Mesenchymal stem cell (in vitro differentiated cells and primary cell): ENCODE data around the gene CCDC3.

Experiments used
- DNase-seq: peaks from one replicate; pipeline ENCODE4 v3.0.0-alpha.2; 2013
- H2AFZ ChIP-seq: one replicate; pipeline ENCODE4 v1.6.1; 2013; ENCODE audit warnings: low read depth, mild to moderate bottlenecking, control low read depth, inconsistent platforms, low read length, moderate library complexity
- H2AK5ac ChIP-seq: 2 replicates; pipeline ENCODE4 v1.6.1; 2013; ENCODE audit warnings: low read length, moderate library complexity, mild to moderate bottlenecking, inconsistent platforms; ENCODE audit not compliant: severe bottlenecking
- H2BK120ac ChIP-seq: one replicate; pipeline ENCODE4 v1.6.1; 2013; ENCODE audit warnings: low read depth, mild to moderate bottlenecking, inconsistent platforms, low read length, moderate library complexity
- H2BK12ac ChIP-seq, 2 experiments: one replicate each; pipeline ENCODE4 v1.6.1; 2013; ENCODE audit warnings: inconsistent platforms in 2 of 2, low read length in 2 of 2, mild to moderate bottlenecking in 2 of 2, moderate library complexity in 2 of 2, control low read depth in 1 of 2
- H2BK15ac ChIP-seq: one replicate; pipeline ENCODE4 v1.6.1; 2013; ENCODE audit warnings: mild to moderate bottlenecking, low read depth, inconsistent platforms; ENCODE audit not compliant: poor library complexity, severe bottlenecking
- H2BK5ac ChIP-seq: 2 replicates; pipeline ENCODE4 v1.6.1; 2013; ENCODE audit warnings: low read depth, mild to moderate bottlenecking, low read length, control low read depth, inconsistent platforms; ENCODE audit not compliant: poor library complexity, severe bottlenecking
- H3K14ac ChIP-seq, 2 experiments: one replicate each; pipeline ENCODE4 v1.6.1; 2013; ENCODE audit warnings: inconsistent platforms in 2 of 2, low read length in 2 of 2, control low read depth in 1 of 2, mild to moderate bottlenecking in 1 of 2, moderate library complexity in 1 of 2
- H3K18ac ChIP-seq, 2 experiments: one replicate each; pipeline ENCODE4 v1.6.1; 2013; ENCODE audit warnings: inconsistent platforms in 2 of 2, low read length in 2 of 2, control low read depth in 1 of 2, low read depth in 1 of 2, mild to moderate bottlenecking in 1 of 2
- H3K23ac ChIP-seq, 2 experiments: one replicate each; pipeline ENCODE4 v1.6.1; 2013; ENCODE audit warnings: inconsistent platforms in 2 of 2, low read length in 2 of 2, mild to moderate bottlenecking in 2 of 2, moderate library complexity in 2 of 2, control low read depth in 1 of 2
- H3K27ac ChIP-seq: 2 replicates; pipeline ENCODE4 v1.5.1; 2013; ENCODE audit warnings: mild to moderate bottlenecking, moderate library complexity, low read length, control low read depth, inconsistent platforms; ENCODE audit not compliant: poor library complexity, severe bottlenecking
- H3K27me3 ChIP-seq, 2 experiments: 2 replicates each; pipeline versions ENCODE4 v1.6.1 to v1.7.0; 2013; ENCODE audit warnings: low read length in 2 of 2, mild to moderate bottlenecking in 2 of 2, moderate library complexity in 2 of 2, control low read depth in 1 of 2, inconsistent platforms in 1 of 2; ENCODE audit not compliant: control insufficient read depth in 1 of 2, insufficient read depth in 1 of 2
- H3K36me3 ChIP-seq, 2 experiments: 2 replicates each; pipeline versions ENCODE4 v1.6.1 to v1.7.0; 2013; ENCODE audit warnings: low read length in 2 of 2, control low read depth in 1 of 2, inconsistent platforms in 1 of 2, low read depth in 1 of 2, mild to moderate bottlenecking in 1 of 2; ENCODE audit not compliant: insufficient read depth in 2 of 2, control insufficient read depth in 1 of 2
- H3K4ac ChIP-seq, 2 experiments: one replicate each; pipeline ENCODE4 v1.6.1; 2013; ENCODE audit warnings: inconsistent platforms in 2 of 2, low read length in 2 of 2, mild to moderate bottlenecking in 2 of 2, moderate library complexity in 2 of 2, control low read depth in 1 of 2, low read depth in 1 of 2
- H3K4me1 ChIP-seq: 2 replicates; pipeline ENCODE4 v1.6.1; 2013; ENCODE audit warnings: low read depth, low read length, control low read depth; ENCODE audit not compliant: control insufficient read depth, insufficient read depth
- H3K4me2 ChIP-seq: 2 replicates; pipeline ENCODE4 v1.6.1; 2013; ENCODE audit warnings: low read length, mild to moderate bottlenecking, inconsistent platforms; ENCODE audit not compliant: poor library complexity, severe bottlenecking
- H3K4me3 ChIP-seq, 2 experiments: 2 replicates each; pipeline versions ENCODE4 v1.5.1 to v1.7.0; 2013; ENCODE audit warnings: low read length in 2 of 2, mild to moderate bottlenecking in 2 of 2, control low read depth in 1 of 2, low read depth in 1 of 2; ENCODE audit not compliant: insufficient read depth in 1 of 2
- H3K79me1 ChIP-seq: replicated peaks from 2 replicates; pipeline ENCODE4 v1.6.1; 2013; ENCODE audit warnings: mild to moderate bottlenecking, control low read depth, low read length, inconsistent platforms; ENCODE audit not compliant: poor library complexity, severe bottlenecking
- H3K9ac ChIP-seq: 2 replicates; pipeline ENCODE4 v1.7.0; 2013; ENCODE audit warnings: mild to moderate bottlenecking, low read length, moderate library complexity
- H3K9me3 ChIP-seq: 2 replicates; pipeline ENCODE4 v1.7.0; 2013; ENCODE audit warnings: mild to moderate bottlenecking, low read length; ENCODE audit not compliant: control insufficient read depth
- H4K8ac ChIP-seq: one replicate; pipeline ENCODE4 v1.6.1; 2013; ENCODE audit warnings: inconsistent platforms, mild to moderate bottlenecking, low read length, moderate library complexity
- H4K91ac ChIP-seq: one replicate; pipeline ENCODE4 v1.6.1; 2013; ENCODE audit warnings: mild to moderate bottlenecking, low read length, inconsistent platforms
- WGBS: methylation state at CpG from one replicate; pipeline ENCODE4 v1.1.7; 2013; ENCODE audit warnings: mixed read lengths; 5-methylcytosine and 5-hydroxymethylcytosine counted together

CCDC3 gene

DNA sequence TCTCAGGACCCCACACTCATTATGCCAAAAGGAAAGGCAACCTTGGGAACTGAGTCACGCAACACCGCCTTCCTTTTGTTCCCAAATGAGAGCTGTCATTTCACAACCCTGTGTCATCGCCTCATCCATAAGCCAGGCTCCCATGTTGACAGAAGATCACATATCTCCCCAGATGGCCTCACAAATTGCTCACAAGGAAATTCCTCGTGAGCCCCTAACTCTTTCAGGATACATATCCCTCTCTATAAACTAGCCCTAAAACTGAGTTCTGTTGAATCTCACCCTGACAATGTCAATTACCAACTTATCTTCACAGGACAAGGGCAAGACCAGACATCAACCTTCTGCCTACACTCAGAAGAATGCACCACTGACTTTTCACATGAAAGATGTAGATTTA is 22.6 kb downstream of the CCDC3 start:
- H3K23ac ChIP-seq = no peak overlapping the region
- WGBS = 57% methylated on average over 4 of the region's 4 CpGs
- no peaks in the 10 kb centered on the region for H3K79me1 ChIP-seq
- H3K4me2 ChIP-seq = no peak overlapping the region
- no peak overlapping the region for H3K14ac ChIP-seq
- peaks cover 22 to 42% of the 10 kb centered on the region in 2 experiments for H3K27me3 ChIP-seq
- H4K8ac ChIP-seq = peak overlapping the region; percentile 47
- H3K4me3 ChIP-seq = no peak overlapping the region
- no peak overlapping the region for H2BK120ac ChIP-seq
- peak overlapping the region; percentile 21 to 77 for H3K4ac ChIP-seq
- no peak overlapping the region for H2BK15ac ChIP-seq
- H3K18ac ChIP-seq = no peak overlapping the region
- no peak overlapping the region for H2AFZ ChIP-seq
- DNase-seq = peak; percentile 49
- H3K9me3 ChIP-seq = no peaks in the 10 kb centered on the region
- H3K4me1 ChIP-seq = no peaks in the 10 kb centered on the region
- no peak overlapping the region for H2BK5ac ChIP-seq
- no peak overlapping the region for H3K9ac ChIP-seq
- no peak overlapping the region for H2AK5ac ChIP-seq
- no peaks in the 10 kb centered on the region for H3K36me3 ChIP-seq
- no peak overlapping the region for H4K91ac ChIP-seq
- H3K27ac ChIP-seq = no peak overlapping the region
- H2BK12ac ChIP-seq = peak overlapping the region in 1 of 2 experiments; percentile 28

- no peak overlapping the region for H2BK5ac ChIP-seq
- DNase-seq = no peak
Measured at GRCh38 chr10:12975906-12976305, 25.6 kb downstream of the CCDC3 start.

GRCh38 chr10:12975266-12975665 is 26.2 kb downstream of the CCDC3 start:
- no peak overlapping the region for H2AFZ ChIP-seq
- H3K79me1 ChIP-seq = no peaks in the 10 kb centered on the region
- no peaks in the 10 kb centered on the region for H3K9me3 ChIP-seq
- no peak overlapping the region for H2AK5ac ChIP-seq
- no peak overlapping the region for H3K23ac ChIP-seq
- no peak overlapping the region for H3K4me2 ChIP-seq
- no peak for DNase-seq
- H2BK120ac ChIP-seq = no peak overlapping the region
- no peak overlapping the region for H3K27ac ChIP-seq
- no peak overlapping the region for H3K4me3 ChIP-seq
- WGBS = 94% methylated on average over 3 of the region's 3 CpGs
- H4K91ac ChIP-seq = peak overlapping the region; percentile 25
- no peak overlapping the region for H3K14ac ChIP-seq
- H3K4me1 ChIP-seq = no peaks in the 10 kb centered on the region
- peak overlapping the region; percentile 60 for H2BK15ac ChIP-seq
- H3K36me3 ChIP-seq = no peaks in the 10 kb centered on the region
- H4K8ac ChIP-seq = peak overlapping the region; percentile 33
- peaks cover 23 to 47% of the 10 kb centered on the region in 2 experiments for H3K27me3 ChIP-seq
- H2BK12ac ChIP-seq = no peak overlapping the region
- H3K9ac ChIP-seq = no peak overlapping the region
- no peak overlapping the region for H3K4ac ChIP-seq
- H3K18ac ChIP-seq = peak overlapping the region in 1 of 2 experiments; percentile 24
- no peak overlapping the region for H2BK5ac ChIP-seq

More at GRCh38 chr10:12975906-12976305, 25.6 kb downstream of the CCDC3 start:
- Histone ChIP-seq H3K27ac (no peak overlapping the region), H3K9me3 (no peaks in the 10 kb centered on the region), H2BK15ac (peak overlapping the region; percentile 41), H3K14ac (no peak overlapping the region), H3K4me2 (no peak overlapping the region), H3K4me1 (no peaks in the 10 kb centered on the region), H2BK120ac (no peak overlapping the region), H3K79me1 (no peaks in the 10 kb centered on the region), H3K18ac (no peak overlapping the region), H3K4me3 (no peak overlapping the region), H3K4ac (no peak overlapping the region), H2AK5ac (no peak overlapping the region), H3K36me3 (no peaks in the 10 kb centered on the region), H2BK12ac (no peak overlapping the region), H4K91ac (no peak overlapping the region), H2AFZ (no peak overlapping the region), H3K23ac (no peak overlapping the region), H3K9ac (no peak overlapping the region), H4K8ac (no peak overlapping the region), H3K27me3 (peaks cover 25 to 53% of the 10 kb centered on the region in 2 experiments)
- 94% methylated on average over 3 of the region's 5 CpGs for WGBS

DNA sequence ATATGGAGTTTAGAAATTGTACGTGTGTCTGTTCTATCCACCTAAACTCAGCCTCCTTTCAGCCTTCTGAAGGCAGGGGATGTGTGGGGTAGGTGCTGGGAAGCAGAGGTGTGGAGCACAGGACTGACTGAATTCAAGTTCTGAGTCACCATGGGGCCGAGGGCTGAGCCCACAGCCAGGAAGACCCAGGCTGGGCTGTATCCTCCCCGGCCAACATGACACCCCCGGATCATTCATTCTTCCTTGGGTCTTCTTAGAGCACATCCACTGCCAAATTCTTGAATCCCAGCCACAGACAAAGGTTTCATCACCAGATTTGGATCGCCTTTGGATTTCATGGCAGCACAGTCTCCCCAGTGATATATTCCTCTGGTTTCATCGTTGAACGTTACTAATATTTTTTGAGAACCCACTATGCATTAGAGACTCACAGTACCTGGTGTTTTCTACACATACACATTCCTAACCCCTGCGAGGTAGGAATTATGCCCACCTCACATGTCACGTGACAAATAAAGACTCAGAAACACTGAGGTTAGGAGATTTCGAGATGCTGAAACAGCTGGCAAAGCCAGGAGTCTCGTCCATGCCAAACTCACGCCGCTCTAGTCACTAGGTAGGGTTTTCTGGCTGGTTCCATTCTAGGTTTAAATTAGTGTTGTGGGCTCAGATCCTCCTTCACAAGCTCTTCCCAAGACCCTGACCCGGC is 26.9 kb downstream of the CCDC3 start:
- peak overlapping the region; percentile 82 for H4K8ac ChIP-seq
- WGBS = 95% methylated on average over 14 of the region's 14 CpGs

More for the DNA sequence above, 26.9 kb downstream of the CCDC3 start:
- H3K27ac ChIP-seq = no peak overlapping the region
- H2AK5ac ChIP-seq = no peak overlapping the region
- no peak overlapping the region for H3K23ac ChIP-seq
- no peak overlapping the region for H2BK5ac ChIP-seq
- peaks cover 17 to 41% of the 10 kb centered on the region in 2 experiments for H3K27me3 ChIP-seq
- no peak overlapping the region for H3K9ac ChIP-seq
- no peak overlapping the region for H3K4me2 ChIP-seq
- peak overlapping the region; percentile 37 to 42 for H2BK12ac ChIP-seq
- no peak overlapping the region for H3K18ac ChIP-seq
- H3K79me1 ChIP-seq = no peaks in the 10 kb centered on the region
- H2BK15ac ChIP-seq = no peak overlapping the region
- peak overlapping the region; percentile 61 for H4K91ac ChIP-seq
- H2BK120ac ChIP-seq = no peak overlapping the region
- H3K14ac ChIP-seq = no peak overlapping the region
- H3K9me3 ChIP-seq = no peaks in the 10 kb centered on the region
- H3K36me3 ChIP-seq = no peaks in the 10 kb centered on the region
- DNase-seq = no peak
- H3K4me1 ChIP-seq = no peaks in the 10 kb centered on the region
- no peak overlapping the region for H2AFZ ChIP-seq
- H3K4ac ChIP-seq = no peak overlapping the region
- no peak overlapping the region for H3K4me3 ChIP-seq
